HEK293T (cell line): ENCODE results near the gene AKT3.

Experiments used
- CTCF ChIA-PET: fragments of 350-600 bp; formaldehyde crosslinking; extraction: SDS; loops from one replicate; lab custom pipeline; 2021; ENCODE audit warnings: antibody characterized with exemption, inconsistent platforms; lab: Yijun Ruan, JAX
- POLR2A ChIA-PET: fragments of 350-600 bp; formaldehyde crosslinking; extraction: SDS; loops from one replicate; lab custom pipeline; 2020; ENCODE audit warnings: antibody characterized with exemption, inconsistent platforms; lab: Yijun Ruan, JAX
- DNase-seq: peaks from one replicate; pipeline ENCODE4 v3.0.0; 2012; ENCODE audit warnings: mixed read lengths; ENCODE audit errors: extremely low spot score
- ARNT ChIP-seq: fragments of 450-650 bp; IDR thresholded peaks from 2 replicates; pipeline ENCODE4 v1.6.1; 2017; ENCODE audit warnings: mild to moderate bottlenecking
- BHLHE40 ChIP-seq: fragments of 450-650 bp; IDR thresholded peaks from 2 replicates; pipeline ENCODE4 v1.6.1; 2016; ENCODE audit warnings: mild to moderate bottlenecking, moderate library complexity, borderline replicate concordance
- CTBP1 ChIP-seq: fragments of 450-650 bp; IDR thresholded peaks from 2 replicates; pipeline ENCODE4 v1.6.1; 2016; ENCODE audit warnings: borderline replicate concordance
- ELF4 ChIP-seq: fragments of 450-650 bp; IDR thresholded peaks from 2 replicates; pipeline ENCODE4 v1.6.1; 2017; ENCODE audit warnings: antibody characterized with exemption
- FOXA1 ChIP-seq: fragments of 450-650 bp; IDR thresholded peaks from 2 replicates; pipeline ENCODE4 v1.6.1; 2016; ENCODE audit warnings: mild to moderate bottlenecking
- FOXK2 ChIP-seq: fragments of 450-650 bp; IDR thresholded peaks from 2 replicates; pipeline ENCODE4 v1.6.1; 2016; ENCODE audit warnings: mild to moderate bottlenecking
- FOXM1 ChIP-seq: fragments of 450-650 bp; IDR thresholded peaks from 2 replicates; pipeline ENCODE4 v1.6.1; 2017; ENCODE audit warnings: mild to moderate bottlenecking, borderline replicate concordance
- HDGF ChIP-seq: fragments of 450-650 bp; IDR thresholded peaks from 2 replicates; pipeline ENCODE4 v1.6.1; 2017; ENCODE audit warnings: antibody characterized with exemption, borderline replicate concordance
- L3MBTL2 ChIP-seq: fragments of 450-650 bp; conservative IDR thresholded peaks from 2 replicates; pipeline ENCODE4 v1.6.1; 2016; ENCODE audit warnings: mild to moderate bottlenecking
- LEF1 ChIP-seq: fragments of 450-650 bp; IDR thresholded peaks from 2 replicates; pipeline ENCODE4 v1.6.1; 2017; ENCODE audit warnings: mild to moderate bottlenecking, borderline replicate concordance
- NFRKB ChIP-seq: fragments of 450-650 bp; IDR thresholded peaks from 2 replicates; pipeline ENCODE4 v1.6.1; 2016; ENCODE audit warnings: mild to moderate bottlenecking, moderate library complexity
- PKNOX1 ChIP-seq: fragments of 450-650 bp; IDR thresholded peaks from 2 replicates; pipeline ENCODE4 v1.6.1; 2016
- SP1 ChIP-seq: fragments of 450-650 bp; IDR thresholded peaks from 2 replicates; pipeline ENCODE4 v1.6.1; 2017
- SUZ12 ChIP-seq: fragments of 450-650 bp; IDR thresholded peaks from 2 replicates; pipeline ENCODE4 v1.6.1; 2016; ENCODE audit warnings: mild to moderate bottlenecking
- TARDBP ChIP-seq: fragments of 450-650 bp; IDR thresholded peaks from 2 replicates; pipeline ENCODE4 v1.6.1; 2016
- ZNF384 ChIP-seq: fragments of 450-650 bp; IDR thresholded peaks from 2 replicates; pipeline ENCODE4 v1.6.1; 2016

The AKT3 gene

GRCh38 chr1:243739335-243740003 is 110.6 kb downstream of the AKT3 start:
- CTCF ChIA-PET = no interaction called here
- TF ChIP-seq ELF4 (no peak), TARDBP (no peak), LEF1 (no peak), L3MBTL2 (no peak), BHLHE40 (no peak), ZNF384 (no peak), FOXM1 (no peak), ARNT (no peak), CTBP1 (no peak), SP1 (no peak), NFRKB (no peak), HDGF (no peak), FOXK2 (no peak), PKNOX1 (no peak), FOXA1 (no peak), SUZ12 (no peak)
- POLR2A ChIA-PET = no interaction called here

GRCh38 chr1:243738020-243738419 is 112.0 kb downstream of the AKT3 start:
- POLR2A ChIA-PET = no interaction called here
- no peak for DNase-seq
- TF ChIP-seq FOXA1 (no peak), HDGF (no peak), NFRKB (no peak), PKNOX1 (no peak), CTBP1 (no peak), L3MBTL2 (no peak), SP1 (no peak), LEF1 (no peak), ZNF384 (no peak), SUZ12 (no peak), ELF4 (no peak), BHLHE40 (no peak), FOXK2 (no peak), ARNT (no peak), FOXM1 (no peak), TARDBP (no peak)
- CTCF ChIA-PET = no interaction called here

More at GRCh38 chr1:243739335-243740003, 110.6 kb downstream of the AKT3 start:
- DNase-seq = no peak

- POLR2A ChIA-PET = no interaction called here
Observed at GRCh38 chr1:243735457-243735856, 114.6 kb downstream of the AKT3 start.

GRCh38 chr1:243734308-243734695 is 115.7 kb downstream of the AKT3 start:
- ChIA-PET POLR2A (no interaction called here), CTCF (no interaction called here)
- DNase-seq = no peak
- TF ChIP-seq SP1 = no peak

More at GRCh38 chr1:243735457-243735856, 114.6 kb downstream of the AKT3 start:
- CTCF ChIA-PET = interaction anchor here (0.6 kb wide), 1 partner anchor 34 kb away, joined by 3 read pairs; no protein-coding TSS in a partner anchor
- TF ChIP-seq SP1 (no peak), ZNF384 (no peak), TARDBP (no peak), L3MBTL2 (no peak), HDGF (no peak), LEF1 (no peak), NFRKB (no peak), ARNT (no peak), SUZ12 (no peak), FOXK2 (no peak), CTBP1 (no peak), FOXM1 (no peak), PKNOX1 (no peak), ELF4 (no peak), FOXA1 (no peak), BHLHE40 (no peak)
- no peak for DNase-seq

- DNase-seq = no peak
- POLR2A ChIA-PET = no interaction called here
- CTCF ChIA-PET = no interaction called here
- TF ChIP-seq SUZ12 = no peak
- TF ChIP-seq FOXK2 = no peak
- no peak for TF ChIP-seq SP1
- no peak for TF ChIP-seq TARDBP
- TF ChIP-seq ELF4 = no peak
- no peak for TF ChIP-seq FOXM1
- TF ChIP-seq L3MBTL2 = no peak
- TF ChIP-seq NFRKB = no peak
- TF ChIP-seq PKNOX1 = no peak
- no peak for TF ChIP-seq FOXA1
- TF ChIP-seq ARNT = no peak
- TF ChIP-seq HDGF = no peak
- no peak for TF ChIP-seq LEF1
- no peak for TF ChIP-seq CTBP1
- TF ChIP-seq BHLHE40 = no peak
- TF ChIP-seq ZNF384 = no peak
Observed at GRCh38 chr1:243733670-243734307, 116.3 kb downstream of the AKT3 start.
